ENCODE data around the gene MYOF.

DNA sequence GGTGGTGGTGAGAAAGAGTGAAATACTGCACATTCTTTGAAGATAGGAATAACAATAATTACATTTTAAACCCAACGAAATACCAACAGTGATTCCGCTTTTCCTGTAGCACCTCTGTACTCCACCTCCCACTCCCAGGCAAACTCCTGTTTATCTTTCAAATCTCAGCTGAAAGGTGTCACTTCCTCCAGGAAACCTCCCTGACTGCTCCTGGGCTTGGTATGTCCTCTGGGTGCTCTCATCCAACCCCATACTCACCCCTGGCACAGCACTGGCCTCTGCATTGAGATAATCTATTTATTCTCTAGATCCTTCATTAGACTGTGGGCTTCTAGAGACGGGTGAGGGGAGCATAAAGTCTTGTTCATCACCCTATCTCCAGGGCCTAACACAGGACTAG lies 148.0 kb downstream of the MYOF start:
- TF ChIP-seq POLR2A (IDR thresholded peaks at IDR 0.05), result no peak
- TF ChIP-seq POLR2AphosphoS5 (IDR thresholded peaks at IDR 0.05), result no peak

Measured in suprapubic skin (tissue), 4 donors.